GM18499 (cell line): ENCODE results near the gene UBASH3A.
"Not testable (repeated sequence)": the region's sequence is repeated elsewhere in the genome, so short reads cannot be mapped to it uniquely, and the experiment has no call there.

Source experiments
- ATAC-seq: cut with Tn5 transposase; IDR thresholded peaks from one replicate; pipeline ENCODE4 v1.9.1; 2021; ENCODE audit warnings: moderate number of reproducible peaks; ENCODE audit not compliant: insufficient read depth, unreplicated experiment

The UBASH3A gene

DNA sequence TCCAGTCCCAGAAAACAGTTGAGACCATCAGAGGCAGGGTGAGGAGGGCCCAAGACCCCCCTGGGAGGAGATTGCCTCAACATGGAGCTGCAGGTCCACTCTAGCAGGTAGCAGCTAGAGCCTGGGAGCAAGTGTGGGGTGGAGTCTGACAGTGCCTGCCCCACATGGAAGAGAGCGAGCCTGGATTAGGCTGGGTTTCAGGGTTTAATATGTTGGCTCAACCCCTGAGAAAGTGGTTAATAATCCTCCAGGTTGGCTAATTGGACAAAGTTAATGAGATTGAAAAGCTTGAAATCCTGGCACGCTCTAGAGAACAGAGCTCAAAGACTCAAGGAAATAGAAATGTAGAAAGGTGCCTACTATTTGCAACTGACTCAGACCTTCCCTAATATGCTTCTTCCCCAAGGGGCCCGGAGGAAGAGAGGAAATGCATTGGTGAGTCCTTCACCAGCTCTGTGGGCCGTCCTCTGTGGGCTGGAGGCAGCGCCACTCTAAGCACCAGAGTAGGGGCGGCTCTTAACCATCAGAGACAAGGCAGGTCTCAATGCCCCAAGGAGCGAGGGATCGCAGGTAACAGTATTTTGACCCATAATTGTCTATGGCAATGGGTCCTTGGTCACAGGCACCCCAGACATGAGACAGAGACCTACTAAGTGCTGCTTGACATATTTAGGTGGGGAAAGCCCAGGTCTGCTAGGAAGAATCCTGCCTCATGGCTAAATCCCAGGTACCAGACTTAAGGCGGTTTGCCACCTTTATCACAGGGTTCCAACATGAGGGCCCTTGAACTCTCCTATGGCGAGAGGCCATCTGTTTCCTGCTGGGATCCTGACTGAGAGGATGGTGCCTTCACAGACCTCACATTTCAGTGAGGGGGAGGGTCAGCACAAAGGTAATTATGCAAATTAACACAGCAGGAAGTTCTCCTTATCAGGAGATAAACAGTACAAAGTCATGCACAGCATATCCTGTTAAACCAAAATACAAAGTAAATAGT lies 58.5 kb downstream of the UBASH3A start:
- no peak for ATAC-seq

DNA sequence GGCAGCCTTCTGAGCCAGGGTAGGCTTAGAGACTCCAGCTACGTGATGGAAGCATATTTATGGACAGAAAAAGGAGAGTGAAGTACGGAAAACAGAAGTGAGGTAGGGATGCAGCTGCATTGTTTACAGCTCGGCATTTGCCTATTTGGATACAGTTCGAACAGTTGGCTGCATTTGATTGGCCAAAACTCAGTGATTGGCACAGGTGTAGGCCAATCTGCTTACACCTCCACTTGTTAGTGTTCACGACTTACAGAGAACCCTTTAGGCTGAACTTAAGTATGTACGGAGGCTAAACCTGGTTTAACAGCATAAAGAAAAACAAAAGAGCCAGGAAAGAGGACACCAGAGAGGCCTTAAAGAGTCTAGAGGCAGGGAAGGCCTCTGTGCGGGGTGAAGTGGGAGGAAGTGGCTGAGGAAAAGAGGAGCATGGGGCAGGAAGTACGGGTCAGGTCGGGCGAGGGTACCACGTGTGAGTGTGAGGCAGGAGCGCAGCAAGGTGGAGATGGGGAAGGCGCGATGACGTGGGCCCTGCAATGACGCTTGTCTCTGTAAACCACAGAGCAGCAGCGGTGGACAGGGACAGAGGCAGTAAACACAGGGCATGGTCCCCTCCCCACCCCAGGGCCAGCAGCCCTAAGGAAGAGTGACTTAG lies 60.3 kb downstream of the UBASH3A start:
- no peak for ATAC-seq

DNA sequence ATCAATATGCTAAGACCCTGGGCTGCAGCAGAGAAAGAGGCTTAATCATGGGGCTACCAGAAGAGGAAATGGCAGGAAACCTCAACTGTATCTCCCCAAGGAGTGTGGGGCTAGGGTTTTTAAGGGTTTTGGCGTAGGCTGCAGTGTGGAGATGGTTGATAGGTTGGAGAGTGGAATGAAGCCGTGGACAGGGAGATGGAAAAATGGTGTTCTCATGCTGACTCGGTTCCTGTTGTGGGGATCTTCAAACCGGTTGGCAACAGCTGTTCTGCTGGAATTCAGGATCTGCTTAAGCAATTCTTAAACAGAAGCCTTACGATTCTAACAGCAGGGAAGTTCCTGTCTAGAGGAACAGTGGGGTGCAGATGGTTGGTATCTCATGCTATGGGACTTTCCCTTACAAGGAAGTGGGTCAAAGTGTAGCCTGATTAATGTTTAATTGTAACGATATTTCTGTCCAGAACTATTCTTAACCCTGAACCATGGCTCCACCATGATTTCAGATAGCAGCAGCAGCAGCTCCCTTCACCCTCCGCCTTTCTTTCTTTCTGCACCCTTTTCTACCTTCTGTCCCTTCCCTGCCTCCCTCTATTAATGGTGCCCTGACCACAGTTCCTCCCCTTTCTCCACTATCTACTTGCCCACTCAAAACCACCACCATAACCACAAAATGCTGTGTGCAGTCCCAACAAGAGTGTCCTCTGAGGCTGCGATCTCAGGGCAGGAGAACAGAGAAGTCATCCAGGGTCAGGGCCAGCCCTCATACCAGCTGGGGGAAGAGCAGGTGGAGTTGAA lies 61.5 kb downstream of the UBASH3A start:
- no peak for ATAC-seq

DNA sequence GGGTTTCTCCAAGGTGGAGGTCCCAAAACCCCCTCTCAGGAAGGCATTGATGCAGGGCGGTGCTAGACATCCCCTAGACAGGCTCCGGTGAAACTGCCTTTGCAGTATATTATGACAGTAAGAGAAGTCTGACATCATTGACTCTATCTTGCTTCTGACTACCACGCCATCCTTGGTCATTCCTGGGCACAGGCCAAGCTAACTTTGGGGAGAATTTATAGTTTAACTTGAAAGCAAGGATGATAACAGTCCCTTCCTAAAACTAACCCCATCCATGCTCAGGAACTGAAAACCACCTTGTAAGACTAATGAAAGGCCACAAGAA lies 62.1 kb downstream of the UBASH3A start:
- ATAC-seq, result no peak

DNA sequence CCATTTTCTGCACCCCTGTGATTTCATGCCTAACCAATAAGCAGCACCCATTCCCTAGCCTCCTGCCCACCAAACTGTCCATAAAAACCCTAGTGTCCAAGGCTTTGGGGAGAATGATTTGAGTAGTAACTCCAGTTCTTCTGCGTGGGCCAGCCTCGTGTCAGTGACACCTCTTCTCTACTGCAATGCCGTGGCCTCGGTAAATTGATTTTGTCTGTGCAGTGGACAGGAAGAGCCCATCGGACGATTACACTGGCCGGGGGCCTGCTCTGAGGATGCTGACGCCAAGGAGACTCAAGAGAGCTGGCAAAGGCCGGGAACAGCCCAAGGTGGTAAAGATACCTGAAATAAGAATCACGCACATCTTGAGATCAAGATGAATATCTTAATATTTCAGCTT lies 63.0 kb downstream of the UBASH3A start:
- ATAC-seq, result no peak

DNA sequence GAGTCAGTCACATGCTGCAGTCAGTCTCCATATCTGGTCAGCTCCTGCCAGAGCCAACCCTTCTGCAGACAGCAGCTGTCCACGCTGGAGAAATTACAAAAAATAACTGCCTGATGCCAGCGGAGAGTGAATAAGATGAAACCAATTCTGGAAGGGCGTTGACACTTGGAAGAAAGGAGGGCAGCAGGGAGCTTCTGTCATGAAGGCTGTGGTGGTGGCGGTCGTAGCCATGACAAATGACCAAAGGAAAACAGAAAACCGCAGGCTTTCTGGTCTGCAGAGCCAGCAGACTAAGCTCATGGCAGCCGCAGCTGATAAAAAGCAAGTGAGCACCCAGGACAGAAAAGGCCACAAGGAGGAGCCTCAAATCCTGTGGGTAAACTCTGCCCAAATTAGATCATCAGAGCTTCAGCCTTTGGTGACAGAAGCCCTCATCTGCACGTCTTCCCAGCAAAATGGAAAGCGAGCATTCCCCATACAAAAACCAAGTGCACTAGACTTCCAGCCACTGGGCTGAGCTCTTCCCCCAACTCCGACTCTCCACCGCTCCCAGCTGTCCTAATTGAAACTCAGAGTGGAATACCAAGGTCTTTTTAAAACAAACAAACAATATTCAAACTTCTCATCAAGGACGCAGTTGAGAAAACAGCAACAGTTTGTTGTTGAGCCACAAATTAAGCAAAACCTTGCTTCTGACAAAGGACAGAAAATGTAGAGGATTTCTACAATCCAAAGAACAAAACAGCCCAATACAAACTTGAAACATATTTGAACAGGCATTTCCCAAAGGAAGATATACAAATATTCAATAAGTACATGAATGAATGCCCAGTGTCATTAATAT lies 63.7 kb downstream of the UBASH3A start:
- no peak for ATAC-seq

DNA sequence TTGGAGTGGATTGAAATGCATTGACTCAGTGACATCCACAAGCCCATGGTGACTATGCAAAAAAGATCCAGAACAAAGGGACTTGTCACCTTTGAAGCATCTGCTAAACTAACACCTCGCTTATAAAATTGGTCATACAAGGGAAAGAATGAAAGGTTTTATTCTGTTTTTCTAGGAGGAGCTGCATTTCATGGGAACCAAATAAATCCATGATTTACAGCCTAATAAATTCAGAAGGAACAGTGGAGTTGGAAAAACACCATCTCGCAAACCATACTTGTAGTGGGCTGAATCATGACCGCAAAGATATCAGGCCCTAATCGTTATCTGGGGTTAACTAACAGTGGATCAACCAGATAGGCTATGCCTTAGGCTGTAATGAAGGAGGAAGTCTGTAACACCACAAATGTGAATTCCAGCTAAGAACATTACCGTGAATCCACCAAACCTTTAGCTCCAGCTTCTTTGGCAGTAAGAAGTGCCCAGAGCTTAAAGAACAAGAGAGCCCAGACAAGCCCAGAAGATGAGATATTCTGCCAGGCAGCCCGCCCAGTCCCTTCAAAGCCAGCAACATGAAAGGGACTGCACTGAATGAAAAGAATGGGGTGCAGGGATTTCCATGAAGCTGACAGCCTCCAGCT lies 64.9 kb downstream of the UBASH3A start:
- ATAC-seq, result no peak

DNA sequence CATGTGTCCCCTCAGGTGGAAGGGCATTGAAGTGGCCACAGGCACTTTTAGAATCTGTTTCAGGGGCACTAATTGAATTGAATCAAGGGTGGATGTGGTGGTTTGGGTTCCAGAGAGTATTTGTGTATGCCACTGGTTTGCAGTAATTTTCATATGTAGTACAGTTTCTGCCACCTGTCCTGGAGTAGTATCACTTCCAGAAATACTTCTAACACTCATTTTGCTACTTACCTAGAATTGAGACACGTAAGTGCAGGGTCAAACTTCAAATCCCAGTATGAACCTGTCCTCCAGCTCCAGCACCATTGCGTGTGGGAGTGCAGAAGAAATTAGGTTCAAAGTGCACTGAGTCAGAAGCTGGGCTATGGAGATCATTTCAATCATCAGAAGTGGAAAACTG lies 65.6 kb downstream of the UBASH3A start:
- no peak for ATAC-seq

DNA sequence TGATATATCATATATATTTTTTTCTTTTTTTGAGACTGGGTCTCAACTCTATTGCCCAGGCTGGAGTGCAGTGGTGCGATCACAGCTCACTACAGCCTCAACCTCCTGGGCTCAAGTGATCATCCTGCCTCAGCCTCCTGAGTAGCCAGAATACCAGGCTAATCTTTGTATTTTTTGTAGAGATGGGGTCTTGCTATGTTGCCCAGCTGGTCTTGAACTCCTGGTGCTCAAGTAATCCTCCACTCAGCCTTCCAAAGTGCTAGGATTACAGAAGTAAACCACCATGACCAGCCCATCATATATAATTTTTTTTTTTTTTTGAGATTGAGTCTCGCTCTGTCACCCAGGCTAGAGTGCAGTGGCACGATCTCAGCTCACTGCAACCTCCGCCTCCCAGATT lies 66.0 kb downstream of the UBASH3A start:
- ATAC-seq, result not testable (repeated sequence)

DNA sequence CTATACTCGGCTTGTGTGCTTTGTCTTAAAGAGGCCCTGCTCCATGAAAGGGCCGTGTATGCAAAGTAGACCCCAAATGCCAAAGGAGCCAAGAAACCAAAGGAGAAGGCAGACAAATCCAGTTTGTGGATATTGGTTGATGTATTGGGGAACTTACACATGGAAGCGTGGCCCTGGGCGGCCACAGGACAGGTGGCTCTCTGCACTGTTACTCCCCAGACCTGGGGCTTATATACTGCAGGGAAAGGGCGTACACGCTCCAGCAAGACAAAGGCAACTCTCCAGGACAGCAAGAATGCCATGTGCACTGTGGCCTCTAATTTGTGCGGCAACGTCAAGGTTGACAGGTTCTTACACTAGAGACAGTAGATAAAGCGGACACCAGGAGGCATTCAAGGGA lies 67.5 kb downstream of the UBASH3A start:
- ATAC-seq, result no peak

DNA sequence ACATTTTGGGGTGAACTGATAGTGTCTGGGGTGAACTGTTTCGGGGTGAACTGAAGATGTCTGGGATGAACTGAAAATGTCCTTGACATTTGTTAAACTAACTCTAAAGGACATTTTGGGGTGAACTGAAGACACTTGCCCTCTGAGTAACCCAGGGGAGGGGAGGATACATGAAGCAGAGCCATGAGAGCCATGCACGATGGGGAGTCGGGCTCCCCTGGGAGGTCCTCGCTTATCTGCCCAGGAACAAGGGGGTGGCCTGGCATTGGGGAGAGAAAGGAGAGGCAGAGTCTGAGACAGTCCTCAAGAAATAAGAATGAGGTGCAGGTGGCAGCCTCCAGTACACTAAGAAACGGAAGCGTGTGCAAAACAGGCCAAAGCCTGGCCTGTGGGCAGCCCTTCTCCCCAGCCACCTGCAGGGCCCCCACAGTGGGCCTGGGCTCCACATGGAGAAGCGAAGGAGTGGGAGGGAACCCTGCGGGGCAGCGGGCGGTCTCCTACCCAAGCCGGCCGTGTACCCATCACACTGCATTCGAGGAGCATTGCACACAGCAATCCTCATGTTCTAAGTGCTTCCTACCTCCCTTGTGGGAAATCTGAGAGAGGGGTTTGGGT lies 68.1 kb downstream of the UBASH3A start:
- ATAC-seq, result no peak

DNA sequence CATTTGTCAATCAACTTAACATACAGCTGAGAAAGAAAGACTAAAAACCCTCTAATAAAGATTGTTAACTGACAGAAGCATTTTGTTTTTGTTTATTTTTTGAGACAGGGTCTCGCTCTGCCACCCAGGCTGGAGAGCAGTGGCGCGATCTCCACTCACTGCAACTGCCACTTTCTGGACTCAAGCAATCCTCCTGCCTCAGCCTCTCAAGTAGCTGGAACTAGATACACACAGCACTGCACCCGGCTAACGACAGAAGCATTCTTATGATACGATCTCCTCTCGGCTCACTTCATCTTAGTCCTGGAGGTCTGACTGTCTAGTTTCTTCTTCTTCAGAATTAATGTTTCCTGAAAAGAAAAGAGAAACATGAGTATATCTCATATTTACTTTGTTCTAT lies 68.8 kb downstream of the UBASH3A start:
- no peak for ATAC-seq

DNA sequence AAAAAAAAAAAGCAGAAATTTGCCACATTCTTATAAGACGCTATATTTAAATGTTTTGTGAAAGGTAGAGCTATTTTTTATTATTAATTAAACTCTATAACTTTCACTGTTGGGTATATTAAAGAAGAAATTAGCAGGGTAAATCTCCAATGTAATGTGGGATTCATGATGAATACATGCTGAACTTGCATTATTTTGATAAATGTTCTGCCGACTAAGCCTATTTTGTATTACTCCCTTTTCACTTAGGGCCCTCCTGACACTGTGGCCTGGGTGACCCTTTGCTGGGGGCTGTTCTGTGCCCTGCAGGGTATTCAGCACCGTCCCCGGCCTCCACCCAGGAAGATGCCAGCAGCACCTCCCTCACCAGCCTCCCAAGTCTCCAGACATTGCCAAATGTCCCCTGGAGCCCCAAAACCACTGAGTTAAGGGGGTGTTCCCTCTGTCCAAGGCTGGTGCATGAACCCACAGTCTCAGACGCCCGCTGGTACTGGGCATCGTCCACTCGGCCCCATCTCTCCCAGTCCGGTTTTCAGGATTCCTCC lies 69.9 kb downstream of the UBASH3A start:
- ATAC-seq, result no peak

DNA sequence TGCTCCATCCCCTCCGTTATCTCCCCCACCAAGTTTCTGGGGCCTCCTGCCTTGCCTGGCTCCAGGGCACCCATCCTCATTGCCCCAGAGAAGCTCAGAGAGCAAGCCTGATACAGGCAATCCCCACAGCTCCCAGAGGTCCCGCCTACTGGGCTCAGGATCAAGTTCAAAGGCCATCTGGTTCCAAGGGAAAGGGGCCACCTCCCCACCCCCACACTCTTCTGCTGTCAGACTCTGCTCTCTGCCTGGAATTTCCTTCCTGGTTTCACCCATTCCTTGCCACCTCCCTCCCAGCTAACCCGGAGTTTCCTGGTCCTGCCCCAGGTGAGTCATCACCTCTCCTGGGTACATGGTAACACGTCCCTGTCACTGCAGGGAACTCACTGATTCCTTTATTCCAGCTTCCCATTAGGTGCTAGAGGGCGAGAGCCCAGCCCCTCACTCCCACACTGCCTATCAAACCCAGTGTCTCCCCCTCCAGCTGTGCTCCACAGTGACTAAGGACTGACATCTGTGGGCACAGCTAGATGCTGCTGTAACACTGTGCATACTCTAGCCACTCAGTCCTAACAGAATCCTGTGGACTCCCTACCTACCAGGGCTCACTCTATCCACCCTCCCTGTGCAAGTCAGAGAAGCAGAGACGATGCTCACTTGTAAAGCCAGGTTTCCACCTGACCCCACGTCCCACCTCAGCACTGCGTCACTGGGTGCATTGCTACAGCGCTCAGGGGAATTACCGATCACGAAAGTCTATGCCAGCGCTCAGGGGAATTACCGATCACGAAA lies 70.5 kb downstream of the UBASH3A start:
- no peak for ATAC-seq

DNA sequence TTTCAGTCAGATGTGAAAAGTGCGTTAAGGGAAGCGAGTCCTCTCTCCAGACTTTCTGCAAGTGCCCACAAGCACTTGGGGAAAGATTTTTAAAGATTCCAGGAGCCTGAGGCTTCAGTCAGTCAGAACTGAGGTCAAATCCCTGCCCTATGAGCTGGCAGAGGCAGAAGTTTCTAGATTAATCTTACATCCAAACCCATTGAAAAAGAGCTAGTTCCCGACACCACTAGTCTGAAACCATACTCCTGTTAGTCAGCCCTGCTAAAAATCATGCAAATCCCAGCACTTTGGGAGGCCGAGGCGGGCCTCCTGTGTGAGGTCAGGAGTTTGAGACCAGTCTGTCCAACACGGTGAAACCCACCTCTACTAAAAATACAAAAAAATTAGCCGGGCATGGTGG lies 71.3 kb downstream of the UBASH3A start:
- ATAC-seq, result no peak

DNA sequence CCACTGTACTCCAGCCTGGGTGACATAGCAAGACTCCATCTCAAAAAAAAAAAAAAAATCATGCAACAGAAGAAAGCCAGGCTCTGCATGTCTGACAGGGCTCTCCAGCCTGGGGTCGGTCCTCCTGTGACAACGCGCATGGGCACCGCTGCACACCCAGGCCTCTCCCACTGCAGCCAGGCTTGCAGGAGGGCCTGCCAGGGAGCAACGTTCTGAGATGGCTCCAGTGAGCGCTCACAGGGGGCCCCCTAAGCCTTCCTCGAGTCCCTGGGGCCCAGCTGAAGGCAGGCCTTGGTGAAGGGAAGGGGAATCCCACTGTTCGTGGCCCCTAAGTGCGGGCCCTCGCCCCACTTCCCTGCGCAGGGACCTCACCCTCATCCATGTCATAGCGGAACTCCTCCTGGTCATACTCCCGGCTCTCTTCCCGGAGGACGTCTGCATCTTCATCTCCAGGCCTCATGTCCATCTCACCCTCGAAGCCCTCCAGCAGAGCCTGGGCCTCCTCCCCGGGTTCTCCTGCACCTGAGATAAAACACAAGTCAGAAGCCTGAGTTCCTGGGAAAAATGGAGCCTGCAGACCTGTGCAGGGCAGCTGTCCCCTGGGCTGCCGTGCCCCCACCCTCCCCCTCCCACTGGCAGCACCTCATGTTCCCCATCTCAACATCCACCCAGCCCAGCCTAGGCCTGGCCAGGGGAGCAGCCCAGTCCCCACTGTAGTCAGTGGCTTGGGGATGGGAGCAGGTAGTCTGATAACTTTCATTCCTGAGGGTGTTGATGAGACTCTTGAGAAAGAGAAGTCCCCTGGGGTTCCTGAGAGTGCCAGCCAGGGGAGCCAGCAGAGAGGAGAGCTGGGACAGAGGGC lies 72.1 kb downstream of the UBASH3A start:
- ATAC-seq, result no peak
